Effector CD4-positive, alpha-beta T cell (primary cell): ENCODE measurements around the gene SYTL2.
"Not testable (repeated sequence)": the region's sequence is repeated elsewhere in the genome, so short reads cannot be mapped to it uniquely, and the experiment has no call there.

ENCODE experiments used
- DNase-seq: peaks from one replicate; pipeline ENCODE4 v3.0.0-alpha.2; 2020
- total RNA-seq: gene quantifications from one replicate; lab custom pipeline; 2026; lab: John Stamatoyannopoulos, UW

SYTL2 gene
- total RNA-seq: 14.4 reads per million, percentile 39 among the genes with 10 or more reads in this experiment

DNA sequence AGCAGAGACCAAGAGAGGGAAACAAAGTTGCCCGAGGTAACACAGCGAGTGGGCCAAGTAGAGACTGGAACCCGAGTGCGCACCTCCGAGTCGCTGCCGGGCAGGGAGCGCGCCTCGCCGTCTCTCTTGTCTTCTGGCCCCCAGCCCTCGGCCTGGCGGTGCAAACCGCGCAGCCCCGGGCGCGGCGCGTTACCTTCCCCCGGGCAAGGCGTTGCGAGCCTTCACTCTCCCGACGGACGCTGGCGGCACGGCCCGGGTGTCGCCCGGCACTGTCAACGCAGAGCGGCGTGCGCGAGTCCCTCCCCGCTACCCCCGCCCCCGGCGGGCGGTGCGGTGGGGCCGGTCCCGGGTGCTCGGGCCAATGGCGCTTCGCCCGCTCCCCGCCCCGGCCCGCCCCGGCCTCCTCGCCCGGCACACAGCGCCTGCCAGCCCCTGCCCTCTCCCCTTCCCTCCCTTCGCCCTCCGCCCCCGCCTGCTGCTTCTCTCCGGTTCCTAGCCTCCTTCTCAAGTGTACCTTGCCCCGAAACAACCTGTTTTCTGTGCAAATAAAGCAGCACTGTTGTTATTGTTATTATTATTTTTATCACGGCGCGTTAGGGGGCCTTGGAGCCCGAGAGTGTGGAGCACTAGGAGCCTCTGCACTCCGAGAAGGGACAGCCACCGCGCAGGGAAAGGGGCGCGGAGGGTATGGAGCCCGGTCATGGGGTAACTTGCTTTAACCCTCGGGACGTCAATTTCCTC, at the start of gene SYTL2:
TSS of gene SYTL2 (minus strand) at position 271 of the 741 bp plus-strand sequence. CDS start 53,416 bp downstream, outside the sequence.
- DNase-seq: peak; percentile 67

DNA sequence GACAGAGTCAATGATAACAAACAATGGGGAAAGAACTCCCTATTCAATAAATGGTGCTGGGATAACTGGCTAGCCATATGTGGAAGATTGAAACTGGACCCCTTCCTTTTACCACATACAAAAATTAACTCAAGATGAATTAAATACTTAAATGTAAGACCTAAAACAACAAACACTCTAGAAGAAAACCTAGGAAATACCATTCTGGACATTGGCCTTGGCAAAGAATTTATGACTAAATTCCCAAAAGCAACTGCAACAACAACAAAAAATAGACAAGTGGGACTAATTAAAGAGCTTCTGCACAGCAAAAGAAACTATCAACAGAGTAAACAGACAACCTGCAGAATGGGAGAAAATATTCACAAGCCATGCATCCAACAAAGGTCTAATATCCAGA, 48.6 kb upstream of the SYTL2 start:
- DNase-seq: not testable (repeated sequence)

GRCh38 chr11:85857098-85857497, 46.2 kb upstream of the SYTL2 start:
- no peak for DNase-seq

GRCh38 chr11:85855341-85855656, 44.4 kb upstream of the SYTL2 start, which contains the start of gene CCDC83:
Gene CCDC83 (plus strand): TSS chr11:85855383. CDS start chr11:85865124, 9,741 bp downstream.
- DNase-seq: no peak

DNA sequence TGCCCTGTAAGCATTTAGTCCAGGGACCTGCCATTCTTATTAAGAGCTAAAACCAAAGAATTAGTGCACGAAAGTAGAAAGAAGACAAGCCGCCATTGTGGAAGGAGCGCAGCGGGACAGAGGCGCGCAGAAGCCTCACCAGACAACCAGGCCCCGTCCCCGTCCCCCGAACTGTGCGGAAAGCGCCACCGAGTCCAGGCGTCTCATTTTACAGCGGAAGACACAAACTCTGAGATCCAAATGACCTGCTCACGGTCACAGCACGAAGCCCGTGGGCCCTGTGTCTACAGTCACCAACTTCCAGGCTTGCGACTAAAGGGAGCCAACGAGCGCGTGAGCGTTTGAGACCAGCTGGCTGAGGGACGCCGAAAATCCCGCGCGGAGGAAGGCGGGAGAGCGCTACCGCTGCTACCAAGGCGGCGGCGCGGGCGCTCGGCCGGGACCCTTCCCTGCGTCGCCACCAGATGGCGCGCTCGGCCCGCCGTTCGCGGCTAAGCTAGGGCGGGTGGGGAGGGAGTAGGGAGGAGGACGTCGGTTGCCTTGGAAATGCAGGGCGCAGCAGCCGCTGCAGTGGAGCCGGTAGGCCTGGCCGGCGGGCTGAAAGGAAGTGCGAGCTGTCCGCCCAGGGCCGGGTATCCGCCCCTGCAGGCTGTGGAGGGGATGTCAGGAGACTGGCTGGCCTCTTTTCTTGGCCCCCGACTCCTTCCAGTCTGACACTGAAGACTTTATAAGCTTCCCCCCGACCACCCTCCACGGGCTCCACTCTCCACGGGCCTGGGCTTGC, 43.8 kb upstream of the SYTL2 start:
- peak; percentile 80 for DNase-seq

- DNase-seq: no peak
Observed at GRCh38 chr11:85854212-85854556, 43.2 kb upstream of the SYTL2 start.

- not testable (repeated sequence) for DNase-seq
Observed at GRCh38 chr11:85853541-85853940, 42.6 kb upstream of the SYTL2 start.

DNA sequence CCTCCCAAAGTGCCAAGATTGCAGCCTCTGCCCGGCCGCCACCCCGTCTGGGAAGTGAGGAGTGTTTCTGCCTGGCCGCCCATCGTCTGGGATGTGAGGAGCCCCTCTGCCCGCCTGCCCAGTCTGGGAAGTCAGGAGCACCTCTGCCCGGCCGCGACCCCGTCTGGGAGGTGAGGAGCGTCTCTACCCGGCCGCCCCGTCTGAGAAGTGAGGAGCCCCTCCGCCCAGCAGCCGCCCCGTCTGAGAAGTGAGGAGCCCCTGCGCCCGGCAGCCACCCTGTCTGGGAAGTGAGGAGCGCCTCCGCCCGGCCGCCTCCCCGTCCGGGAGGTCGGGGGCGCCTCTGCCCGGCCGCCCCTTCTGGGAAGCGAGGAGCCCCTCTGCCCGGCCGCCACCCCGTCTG, 41.8 kb upstream of the SYTL2 start:
- not testable (repeated sequence) for DNase-seq

DNA sequence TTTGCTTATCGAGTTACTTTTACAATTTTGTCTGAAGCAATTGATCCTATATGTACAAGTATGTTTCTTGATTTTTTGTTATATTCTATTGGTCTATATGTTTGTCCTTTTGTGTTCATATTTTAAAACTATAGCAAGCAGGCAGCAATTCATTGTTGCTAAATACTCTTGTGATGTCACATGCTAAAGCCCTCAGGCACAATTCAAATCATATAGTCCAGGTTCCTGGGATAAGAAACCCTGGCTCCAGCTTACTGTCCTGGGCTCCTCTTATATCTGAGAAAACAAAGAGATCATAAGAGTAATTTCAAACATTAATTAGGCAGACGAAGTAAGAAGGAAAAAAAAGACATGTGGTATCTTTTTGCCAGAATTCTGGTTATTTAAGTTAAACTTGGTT, 37.6 kb upstream of the SYTL2 start:
- DNase-seq: no peak

DNA sequence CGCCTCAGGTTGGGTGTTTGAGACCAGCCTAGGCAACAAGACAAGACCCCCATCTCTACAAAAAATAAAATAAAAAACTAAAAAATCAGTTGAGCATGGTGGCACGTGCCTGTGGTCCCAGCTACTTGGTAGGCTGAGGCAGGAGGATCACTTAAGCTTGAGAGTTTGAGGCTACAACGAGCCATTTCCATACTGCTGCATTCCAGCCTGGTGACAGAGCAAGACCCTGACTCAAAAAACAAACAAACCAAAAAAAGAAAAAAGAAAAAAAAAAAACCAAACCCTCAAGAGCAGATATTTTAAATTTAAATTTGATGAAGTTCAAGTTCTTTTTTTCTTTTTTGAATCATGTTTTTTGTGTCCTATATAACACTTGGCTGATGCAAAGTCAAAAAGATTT, 37.1 kb upstream of the SYTL2 start:
- no peak for DNase-seq

- no peak for DNase-seq
Observed at GRCh38 chr11:85847436-85847835, 36.5 kb upstream of the SYTL2 start.

DNA sequence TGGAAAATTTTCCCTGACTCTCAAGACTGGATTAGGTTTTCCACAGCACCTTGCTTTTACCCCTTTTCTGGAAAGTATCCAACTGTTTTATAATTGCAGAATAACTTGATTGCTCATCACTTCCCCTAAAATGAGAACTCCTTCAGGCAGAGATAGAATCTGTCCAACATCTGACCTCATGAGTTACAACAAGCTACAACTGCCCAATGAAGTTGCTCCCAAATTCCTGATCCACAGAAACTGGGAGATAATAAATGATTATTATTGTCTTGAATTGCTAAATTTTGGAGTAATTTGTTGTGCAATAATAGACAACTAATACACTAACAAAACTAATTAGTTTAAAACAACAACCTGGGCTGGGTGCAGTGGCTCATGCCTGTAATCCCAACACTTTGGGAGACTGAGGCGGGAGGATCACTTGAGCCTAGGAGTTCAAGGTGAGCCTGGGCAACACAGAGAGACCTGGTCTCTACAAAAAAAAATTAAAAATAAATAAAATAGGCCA, 34.2 kb upstream of the SYTL2 start:
- no peak for DNase-seq

- DNase-seq: no peak
Observed at GRCh38 chr11:85844439-85845123, 33.6 kb upstream of the SYTL2 start.

GRCh38 chr11:85843929-85844328, 33.0 kb upstream of the SYTL2 start:
- DNase-seq: no peak

DNA sequence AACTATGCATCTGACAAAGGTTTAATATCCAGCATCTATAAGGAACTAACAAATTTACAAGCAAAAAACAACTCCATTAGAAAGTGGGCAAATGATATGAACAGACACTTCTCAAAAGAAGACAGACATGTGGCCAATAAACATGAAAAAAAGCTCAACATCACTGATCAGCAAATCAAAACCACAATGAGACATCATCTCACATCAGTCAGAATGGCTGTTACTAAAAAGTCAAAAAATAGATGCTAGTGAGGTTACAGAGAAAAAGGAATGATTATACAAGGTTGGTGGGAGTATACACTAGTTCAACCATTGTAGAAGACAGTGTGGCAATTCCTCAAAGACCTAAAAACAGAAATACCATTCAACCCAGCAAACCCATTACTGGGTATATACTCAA, 30.0 kb upstream of the SYTL2 start:
- not testable (repeated sequence) for DNase-seq

- no peak for DNase-seq
Observed at GRCh38 chr11:85835729-85836128, 24.8 kb upstream of the SYTL2 start.

GRCh38 chr11:85835263-85835662, 24.3 kb upstream of the SYTL2 start:
- DNase-seq: no peak

DNA sequence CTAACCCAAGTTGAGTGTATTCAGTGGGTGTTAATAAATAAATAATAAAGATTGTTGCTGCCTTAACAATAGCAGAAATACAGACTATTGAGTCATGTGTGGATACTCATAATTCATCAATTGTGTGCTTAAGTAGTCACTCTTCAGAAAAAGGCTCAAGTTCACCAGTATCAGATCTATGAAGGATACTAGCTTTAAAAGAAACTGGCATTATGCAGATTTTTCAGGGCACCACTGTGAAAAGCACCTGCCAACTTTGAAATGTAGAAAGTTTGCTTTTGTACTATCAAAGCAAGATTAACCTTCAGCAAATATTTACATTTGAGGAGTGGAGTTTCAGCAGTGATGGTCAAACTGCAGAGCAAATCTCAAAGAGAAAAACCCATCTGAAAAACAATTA, 20.1 kb upstream of the SYTL2 start:
- DNase-seq: no peak

GRCh38 chr11:85829172-85829571, 18.2 kb upstream of the SYTL2 start:
- DNase-seq: no peak

GRCh38 chr11:85828640-85828978, 17.7 kb upstream of the SYTL2 start:
- no peak for DNase-seq

DNA sequence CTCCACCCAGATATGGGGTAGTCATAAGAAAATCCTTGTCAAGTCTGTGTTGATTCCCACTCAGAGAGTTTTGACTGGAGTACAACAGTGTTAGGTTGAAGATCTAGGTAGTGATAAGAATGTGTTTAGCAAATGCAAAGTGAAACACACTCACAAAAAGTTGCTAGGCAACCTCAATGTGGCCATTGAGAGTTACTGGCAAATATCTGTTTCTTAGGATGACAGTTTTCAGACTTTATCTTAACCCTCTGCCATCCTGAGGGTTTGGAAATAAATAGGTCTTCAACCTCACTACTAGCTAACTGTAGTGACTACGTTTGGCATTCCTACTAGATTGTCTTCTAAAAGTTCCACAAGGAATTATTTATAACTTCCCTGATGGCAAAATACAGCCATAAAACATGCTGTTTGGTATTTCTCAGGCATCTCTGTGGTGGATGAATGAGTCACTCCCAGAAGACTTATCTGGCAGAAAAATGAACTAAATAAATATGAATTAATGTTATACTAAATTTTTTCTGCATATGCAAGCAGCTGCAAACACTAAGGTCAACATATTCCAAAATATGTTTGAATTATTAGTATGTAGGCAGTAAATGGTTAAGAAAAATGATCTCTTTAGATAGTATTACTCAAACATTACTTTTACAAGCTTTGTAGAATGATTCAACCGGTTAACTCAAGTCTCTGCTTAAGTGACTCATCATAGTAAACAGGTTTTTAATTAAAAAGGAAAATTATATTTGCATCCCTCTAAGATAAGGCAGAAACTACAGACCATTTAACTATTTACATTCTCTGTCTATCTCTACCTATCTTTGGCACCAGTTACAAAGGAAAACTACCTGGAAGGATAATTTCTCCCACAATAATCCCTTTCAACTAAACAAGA, 17.1 kb upstream of the SYTL2 start:
- peak; percentile 14 for DNase-seq

GRCh38 chr11:85826116-85826855, 15.3 kb upstream of the SYTL2 start:
- DNase-seq: no peak
